Progenitor cell of endocrine pancreas (in vitro differentiated cells): ENCODE data around the gene CIB1. TPM values are rescaled to one million over a fixed set of nuclear protein-coding genes. Genes with fewer than 3 reads are reported as not detected.
A peak's percentile ranks its signal among the peaks of the same experiment; 100 is the strongest.

ENCODE experiments used
- DNase-seq: peaks from one replicate; pipeline ENCODE4 v3.0.0; 2021; ENCODE audit warnings: low spot score; ENCODE audit not compliant: unreplicated experiment
- H3K27ac Mint-ChIP-seq: 2 replicates; pipeline ENCODE4 v1.8.0; 2021; ENCODE audit warnings: mild to moderate bottlenecking, moderate library complexity, mixed read lengths
- H3K27me3 Mint-ChIP-seq: 2 replicates; pipeline ENCODE4 v1.8.0; 2021; ENCODE audit warnings: mixed read lengths
- H3K36me3 Mint-ChIP-seq: 2 replicates; pipeline ENCODE4 v1.8.0; 2022; ENCODE audit warnings: mixed read lengths; ENCODE audit not compliant: insufficient read depth
- H3K4me1 Mint-ChIP-seq: 2 replicates; pipeline ENCODE4 v1.8.0; 2021; ENCODE audit warnings: low read depth, mixed read lengths
- H3K4me3 Mint-ChIP-seq: 2 replicates; pipeline ENCODE4 v1.8.0; 2021; ENCODE audit warnings: low read depth, mild to moderate bottlenecking, moderate library complexity, mixed read lengths
- H3K9me3 Mint-ChIP-seq: 2 replicates; pipeline ENCODE4 v1.8.0; 2021; ENCODE audit warnings: low read depth, mixed read lengths
- CTCF ChIP-seq: fragments of 200-600 bp; sonication (generic); IDR thresholded peaks from one replicate; pipeline ENCODE4 v1.5.0; 2021; ENCODE audit warnings: antibody characterized with exemption, mild to moderate bottlenecking; ENCODE audit not compliant: unreplicated experiment
- total RNA-seq: library from RNA; stranded (reverse); gene quantifications from 2 replicates; pipeline ENCODE4 v1.2.1, GENCODE V29; 2021

The CIB1 gene
- total RNA-seq, 1 donor from 2014 or later, result 28.3 TPM

GRCh38 chr15:90268415-90268814, 34.7 kb upstream of the CIB1 start:
- H3K27ac Mint-ChIP-seq, result peak overlapping the region; percentile 90

GRCh38 chr15:90266485-90266884, 32.7 kb upstream of the CIB1 start:
- TF ChIP-seq CTCF, result no peak
- DNase-seq, result no peak
- H3K4me3 Mint-ChIP-seq, result peak overlapping the region; percentile 96
- no peaks in the 10 kb centered on the region for H3K27me3 Mint-ChIP-seq
- H3K4me1 Mint-ChIP-seq, result peaks cover 30% of the 10 kb centered on the region
- no peaks in the 10 kb centered on the region for H3K9me3 Mint-ChIP-seq
- peaks cover 12% of the 10 kb centered on the region for H3K36me3 Mint-ChIP-seq
- H3K27ac Mint-ChIP-seq, result peak overlapping the region; percentile 98

More at GRCh38 chr15:90268415-90268814, 34.7 kb upstream of the CIB1 start:
- H3K9me3 Mint-ChIP-seq, result no peaks in the 10 kb centered on the region
- TF ChIP-seq CTCF, result no peak
- H3K4me1 Mint-ChIP-seq, result peaks cover 30% of the 10 kb centered on the region
- H3K4me3 Mint-ChIP-seq, result peak overlapping the region; percentile 67
- DNase-seq, result no peak
- no peaks in the 10 kb centered on the region for H3K27me3 Mint-ChIP-seq
- peaks cover 17% of the 10 kb centered on the region for H3K36me3 Mint-ChIP-seq

GRCh38 chr15:90266061-90266431, 32.3 kb upstream of the CIB1 start:
- H3K9me3 Mint-ChIP-seq, result no peaks in the 10 kb centered on the region
- H3K4me3 Mint-ChIP-seq, result peak overlapping the region; percentile 96
- H3K27ac Mint-ChIP-seq, result peak overlapping the region; percentile 98
- peaks cover 12% of the 10 kb centered on the region for H3K36me3 Mint-ChIP-seq
- peaks cover 30% of the 10 kb centered on the region for H3K4me1 Mint-ChIP-seq
- no peak for DNase-seq
- H3K27me3 Mint-ChIP-seq, result no peaks in the 10 kb centered on the region
- no peak for TF ChIP-seq CTCF

- no peaks in the 10 kb centered on the region for H3K27me3 Mint-ChIP-seq
- TF ChIP-seq CTCF, result no peak
These were observed 31.7 kb upstream of the CIB1 start, which contains the start of gene NGRN for GRCh38 chr15:90265271-90266060. NGRN (plus strand) TSS chr15:90265672; CDS start chr15:90265713, 41 bp downstream.

GRCh38 chr15:90264671-90265070, 30.9 kb upstream of the CIB1 start:
- H3K36me3 Mint-ChIP-seq, result peaks cover 7% of the 10 kb centered on the region
- H3K4me1 Mint-ChIP-seq, result peaks cover 26% of the 10 kb centered on the region
- H3K4me3 Mint-ChIP-seq, result peak overlapping the region; percentile 96
- peak overlapping the region; percentile 98 for H3K27ac Mint-ChIP-seq
- no peak for TF ChIP-seq CTCF
- H3K9me3 Mint-ChIP-seq, result no peaks in the 10 kb centered on the region
- no peaks in the 10 kb centered on the region for H3K27me3 Mint-ChIP-seq
- DNase-seq, result no peak

More at GRCh38 chr15:90265271-90266060, 31.7 kb upstream of the CIB1 start, which contains the start of gene NGRN:
- Mint-ChIP-seq H3K9me3 (no peaks in the 10 kb centered on the region), H3K4me1 (peaks cover 30% of the 10 kb centered on the region), H3K4me3 (peak within 1 kb of the TSS; percentile 96), H3K27ac (peak within 1 kb of the TSS; percentile 98), H3K36me3 (peaks cover 11% of the 10 kb centered on the region)
- peak; percentile 60 for DNase-seq
